Measurements from ENCODE around the gene SPACA4. TPM values are rescaled to one million over a fixed set of nuclear protein-coding genes. Genes with fewer than 3 reads are reported as not detected.

Gene SPACA4
- polyA plus RNA-seq, 3 donors: not detected

GRCh38 chr19:48646722-48647216, 40.2 kb downstream of the SPACA4 start:
- DNase-seq (ENCODE audit: low read depth in 3 of 3, low spot score in 2 of 3): no peak

GRCh38 chr19:48648134-48648533, 41.6 kb downstream of the SPACA4 start:
- no peak for DNase-seq (ENCODE audit: low read depth in 3 of 3, low spot score in 2 of 3)

- DNase-seq (ENCODE audit: low read depth in 3 of 3, low spot score in 2 of 3): no peak
Measured at GRCh38 chr19:48650974-48651682, 44.6 kb downstream of the SPACA4 start.

DNA sequence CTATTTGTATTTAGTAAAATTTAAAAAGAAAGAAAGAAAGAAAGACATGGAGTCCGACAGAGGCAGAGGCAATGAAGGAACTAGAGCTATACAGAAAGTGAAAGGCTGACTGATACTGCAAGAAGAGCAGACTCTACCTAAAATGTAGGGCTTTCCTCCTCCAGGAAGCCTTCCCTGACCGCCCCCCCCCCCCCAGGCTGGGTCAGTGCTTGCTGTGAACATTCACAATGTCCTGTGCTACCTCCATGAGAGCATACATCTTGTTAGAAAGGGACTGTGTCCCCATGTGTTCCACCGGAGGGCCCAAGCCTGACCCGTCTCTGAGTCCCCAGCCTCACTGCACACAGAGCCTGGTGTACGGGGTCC, 45.1 kb downstream of the SPACA4 start:
- DNase-seq (ENCODE audit: low read depth in 3 of 3, low spot score in 2 of 3): no peak

DNA sequence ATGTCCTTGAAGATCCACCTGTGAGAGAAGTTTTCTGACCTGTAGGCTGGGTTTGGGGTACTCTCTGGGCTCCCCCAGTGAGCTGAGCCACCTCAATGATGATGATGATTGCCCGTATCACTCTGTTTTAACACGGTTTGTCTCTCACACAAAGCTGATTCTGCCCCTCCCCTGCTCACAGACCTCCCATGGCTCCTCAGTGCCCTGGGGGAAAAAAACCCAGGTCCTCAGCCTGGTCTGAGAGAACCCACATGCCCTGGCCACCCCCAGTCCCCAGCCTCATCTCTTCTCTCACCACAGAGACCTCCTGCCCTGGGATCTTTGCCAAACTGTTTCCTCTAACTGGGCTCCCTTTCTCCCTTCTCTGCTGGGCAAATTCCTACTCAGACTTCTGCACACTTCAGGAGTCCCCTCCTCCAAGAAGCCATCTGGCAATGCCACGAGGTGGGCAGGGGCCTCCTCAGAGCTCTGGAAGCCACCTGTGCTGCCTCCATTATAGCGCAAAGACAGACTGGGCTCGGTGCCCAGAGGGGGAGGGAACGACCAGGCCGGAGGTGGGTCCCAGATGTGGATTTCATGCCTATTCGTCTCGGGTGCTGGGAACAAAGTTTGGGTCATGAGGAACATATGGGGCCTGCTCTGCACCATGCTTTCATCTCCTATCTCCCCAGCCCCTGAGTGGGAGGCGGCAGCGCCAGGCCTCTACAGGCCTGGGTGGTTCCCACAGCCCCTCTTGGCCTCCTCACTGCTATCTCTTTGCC, 47.9 kb downstream of the SPACA4 start:
- DNase-seq (ENCODE audit: low read depth in 3 of 3, low spot score in 2 of 3): no peak

DNA sequence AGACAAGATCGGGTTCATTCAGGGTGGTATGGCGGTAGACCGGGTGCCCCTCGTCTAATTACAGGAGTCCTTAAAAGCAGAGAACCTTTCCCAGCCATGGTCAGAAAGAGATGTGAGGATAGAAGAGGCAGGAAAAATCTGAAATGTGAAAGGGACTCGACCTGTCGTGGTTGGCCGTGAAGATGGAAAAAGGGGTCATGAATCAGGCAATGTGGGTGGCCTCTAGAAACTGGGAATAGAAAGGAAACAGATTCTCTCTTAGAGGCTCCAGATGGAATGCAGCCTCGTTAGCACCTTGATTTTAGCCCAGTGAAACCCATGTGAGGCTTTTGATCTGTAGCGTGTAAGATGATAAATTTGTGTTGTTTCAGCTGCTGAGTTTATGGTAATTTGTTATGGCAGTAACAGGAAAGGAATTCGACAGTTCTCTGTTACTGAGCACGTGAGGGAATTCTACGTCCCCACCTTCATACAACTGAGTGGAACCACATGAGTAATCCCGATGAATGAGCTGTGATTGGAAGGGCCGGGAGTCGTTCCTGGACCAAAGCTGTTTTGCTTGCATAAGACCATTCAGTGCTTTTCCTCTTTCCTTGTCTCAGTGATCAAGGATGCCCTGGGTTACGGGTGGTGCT, 50.4 kb downstream of the SPACA4 start:
- DNase-seq (ENCODE audit: low read depth in 3 of 3, low spot score in 2 of 3): no peak

Other genes with a start within 250 kb of the SPACA4 start
- gene TMEM143, start 242.8 kb upstream of the SPACA4 start, polyA plus RNA-seq (ENCODE audit: insufficient read length in 3 of 3): 1 to 10 TPM; 7.7 to 9.4 (median 8.3) TPM
- under 1 TPM; 0.40 to 0.67 (median 0.46) TPM for gene SYNGR4, start 242.4 kb upstream of the SPACA4 start, polyA plus RNA-seq (ENCODE audit: insufficient read length in 3 of 3)
- gene KDELR1, start 215.2 kb upstream of the SPACA4 start, polyA plus RNA-seq (ENCODE audit: insufficient read length in 3 of 3): 100 to 1,000 TPM; 206 to 257 (median 218) TPM
- gene GRIN2D, start 213.1 kb upstream of the SPACA4 start, polyA plus RNA-seq (ENCODE audit: insufficient read length in 3 of 3): under 1 TPM; 0.35 to 0.46 (median 0.38) TPM
- 10 to 100 TPM; 19.8 to 24.8 (median 24.0) TPM for gene GRWD1, start 160.8 kb upstream of the SPACA4 start, polyA plus RNA-seq (ENCODE audit: insufficient read length in 3 of 3)
- gene KCNJ14, start 151.2 kb upstream of the SPACA4 start, polyA plus RNA-seq (ENCODE audit: insufficient read length in 3 of 3): under 1 TPM; 0.55 to 0.67 (median 0.61) TPM
- 10 to 100 TPM; 74.8 to 80.7 (median 80.1) TPM for gene CYTH2, start 137.4 kb upstream of the SPACA4 start, polyA plus RNA-seq (ENCODE audit: insufficient read length in 3 of 3)
- 1 to 10 TPM; 1.2 to 2.3 (median 2.1) TPM for gene LMTK3, start 94.9 kb upstream of the SPACA4 start, polyA plus RNA-seq (ENCODE audit: insufficient read length in 3 of 3)
- under 1 TPM; 0.23 to 0.29 (median 0.24) TPM for gene SULT2B1, start 54.6 kb upstream of the SPACA4 start, polyA plus RNA-seq (ENCODE audit: insufficient read length in 3 of 3)
- under 1 TPM; 0.49 to 0.99 (median 0.98) TPM for gene FAM83E, start 8.3 kb downstream of the SPACA4 start, polyA plus RNA-seq (ENCODE audit: insufficient read length in 3 of 3)
- gene RPL18, start 12.4 kb downstream of the SPACA4 start, polyA plus RNA-seq (ENCODE audit: insufficient read length in 3 of 3): 1,000 to 10,000 TPM; 1,053 to 1,199 (median 1,085) TPM
- gene SPHK2, start 12.8 kb downstream of the SPACA4 start, polyA plus RNA-seq (ENCODE audit: insufficient read length in 3 of 3): 10 to 100 TPM; 15.9 to 24.6 (median 17.8) TPM
- 10 to 100 TPM in 2 of 3 donors, 1 to 10 TPM in 1; 9.3 to 11.0 (median 10.5) TPM for gene DBP, start 30.6 kb downstream of the SPACA4 start, polyA plus RNA-seq (ENCODE audit: insufficient read length in 3 of 3)
- 10 to 100 TPM; 21.9 to 23.6 (median 22.9) TPM for gene CA11, start 39.4 kb downstream of the SPACA4 start, polyA plus RNA-seq (ENCODE audit: insufficient read length in 3 of 3)
- gene NTN5, start 66.3 kb downstream of the SPACA4 start, polyA plus RNA-seq (ENCODE audit: insufficient read length in 3 of 3): under 1 TPM; 0.47 to 0.96 (median 0.94) TPM
- 1 to 10 TPM in 2 of 3 donors, under 1 TPM in 1; 0.96 to 2.6 (median 1.9) TPM for gene FUT2, start 89.2 kb downstream of the SPACA4 start, polyA plus RNA-seq (ENCODE audit: insufficient read length in 3 of 3)
- 1 to 10 TPM; 4.1 to 5.2 (median 4.5) TPM for gene MAMSTR, start 113.0 kb downstream of the SPACA4 start, polyA plus RNA-seq (ENCODE audit: insufficient read length in 3 of 3)
- gene RASIP1, start 133.9 kb downstream of the SPACA4 start, polyA plus RNA-seq (ENCODE audit: insufficient read length in 3 of 3): 10 to 100 TPM; 11.5 to 12.2 (median 11.8) TPM
- under 1 TPM in 2 of 3 donors, not detected in 1; 0.18 to 0.40 TPM for gene IZUMO1, start 140.2 kb downstream of the SPACA4 start, polyA plus RNA-seq (ENCODE audit: insufficient read length in 3 of 3)
- 1 to 10 TPM; 3.0 to 3.4 (median 3.0) TPM for gene FUT1, start 145.9 kb downstream of the SPACA4 start, polyA plus RNA-seq (ENCODE audit: insufficient read length in 3 of 3)
- gene FGF21, start 148.8 kb downstream of the SPACA4 start, polyA plus RNA-seq (ENCODE audit: insufficient read length in 3 of 3): not detected
- gene BCAT2, start 204.3 kb downstream of the SPACA4 start, polyA plus RNA-seq (ENCODE audit: insufficient read length in 3 of 3): 10 to 100 TPM; 28.5 to 34.9 (median 28.8) TPM
- 10 to 100 TPM; 24.0 to 30.9 (median 27.9) TPM for gene HSD17B14, start 229.7 kb downstream of the SPACA4 start, polyA plus RNA-seq (ENCODE audit: insufficient read length in 3 of 3)